Kidney tubule cell (primary cell): ENCODE data around the gene DLGAP4.

Experiments used
- DNase-seq: peaks from one replicate; pipeline ENCODE4 v3.0.0-alpha.2; 2018; ENCODE audit warnings: low spot score

The DLGAP4 gene

GRCh38 chr20:36565520-36565919 lies 259.4 kb downstream of the DLGAP4 start:
- DNase-seq = no peak

GRCh38 chr20:36569847-36570429 lies 263.8 kb downstream of the DLGAP4 start:
- no peak for DNase-seq

GRCh38 chr20:36571564-36572504 lies 265.7 kb downstream of the DLGAP4 start:
- DNase-seq = no peak

- DNase-seq = peak; percentile 74
Measured at GRCh38 chr20:36572701-36573102, 266.6 kb downstream of the DLGAP4 start.

GRCh38 chr20:36573103-36573797 lies 267.1 kb downstream of the DLGAP4 start, which contains the start of gene TGIF2:
TGIF2 (plus strand) TSS chr20:36573597; CDS start chr20:36578775, 5,178 bp downstream.
- peak; percentile 94 for DNase-seq

GRCh38 chr20:36573798-36574365 lies 267.7 kb downstream of the DLGAP4 start:
- DNase-seq = peak; percentile 17

GRCh38 chr20:36574366-36575135 lies 268.4 kb downstream of the DLGAP4 start:
- DNase-seq = peak; percentile 65

GRCh38 chr20:36576081-36576445 lies 269.9 kb downstream of the DLGAP4 start:
- no peak for DNase-seq
